NCI-H187 treated with DMSO at 0.1 percent for 48 hours (cell line): ENCODE results near the gene CDKN1A.
A peak's percentile ranks its signal among the peaks of the same experiment; 100 is the strongest.
"Not testable (repeated sequence)": the region's sequence is repeated elsewhere in the genome, so short reads cannot be mapped to it uniquely, and the experiment has no call there.

Experiments
- DNase-seq: peaks from one replicate; lab custom pipeline; 2025; lab: John Stamatoyannopoulos, UW

The CDKN1A gene

DNA sequence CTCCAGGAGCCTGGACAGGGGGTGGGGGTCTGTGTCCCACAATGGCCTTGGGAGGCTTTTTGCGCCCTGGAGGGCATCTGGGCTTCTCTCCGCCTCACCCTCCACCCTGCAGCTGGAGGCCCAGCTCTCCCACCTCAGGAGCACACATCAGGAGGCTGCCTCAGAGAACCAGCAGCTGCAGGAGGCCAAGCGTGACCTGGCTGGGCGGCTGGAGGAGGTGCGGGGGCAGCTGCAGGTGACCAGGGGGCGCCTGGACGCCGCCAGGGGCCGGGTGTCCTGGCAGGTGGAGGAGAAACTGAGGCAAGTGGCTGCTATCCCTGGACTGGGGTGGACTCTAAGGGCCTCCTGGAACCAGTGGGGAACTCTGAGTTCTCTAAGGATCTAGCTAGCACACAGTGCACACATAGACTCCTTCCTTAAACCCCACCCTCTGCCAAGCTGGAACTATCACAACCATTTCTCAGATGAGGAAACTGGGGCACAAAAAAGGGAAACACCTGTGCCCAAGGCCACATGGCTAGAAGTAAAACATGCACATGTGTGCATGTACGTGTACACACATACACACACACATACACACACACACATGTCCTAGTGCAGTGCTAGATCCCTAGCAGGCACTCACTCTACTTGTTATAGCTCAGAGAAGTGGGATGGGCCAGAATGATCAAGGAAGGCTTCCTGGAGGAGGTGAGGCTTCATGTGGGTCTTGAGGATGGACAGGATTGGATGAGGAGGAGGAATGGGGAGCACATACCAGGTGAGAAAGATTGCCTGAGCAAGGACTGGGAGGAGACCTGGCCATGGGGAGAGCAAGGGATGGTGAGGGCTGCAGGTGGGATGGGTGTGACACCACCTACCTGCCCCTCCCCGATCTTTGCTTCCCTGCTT, 42.0 kb downstream of the CDKN1A start:
- DNase-seq = no peak

DNA sequence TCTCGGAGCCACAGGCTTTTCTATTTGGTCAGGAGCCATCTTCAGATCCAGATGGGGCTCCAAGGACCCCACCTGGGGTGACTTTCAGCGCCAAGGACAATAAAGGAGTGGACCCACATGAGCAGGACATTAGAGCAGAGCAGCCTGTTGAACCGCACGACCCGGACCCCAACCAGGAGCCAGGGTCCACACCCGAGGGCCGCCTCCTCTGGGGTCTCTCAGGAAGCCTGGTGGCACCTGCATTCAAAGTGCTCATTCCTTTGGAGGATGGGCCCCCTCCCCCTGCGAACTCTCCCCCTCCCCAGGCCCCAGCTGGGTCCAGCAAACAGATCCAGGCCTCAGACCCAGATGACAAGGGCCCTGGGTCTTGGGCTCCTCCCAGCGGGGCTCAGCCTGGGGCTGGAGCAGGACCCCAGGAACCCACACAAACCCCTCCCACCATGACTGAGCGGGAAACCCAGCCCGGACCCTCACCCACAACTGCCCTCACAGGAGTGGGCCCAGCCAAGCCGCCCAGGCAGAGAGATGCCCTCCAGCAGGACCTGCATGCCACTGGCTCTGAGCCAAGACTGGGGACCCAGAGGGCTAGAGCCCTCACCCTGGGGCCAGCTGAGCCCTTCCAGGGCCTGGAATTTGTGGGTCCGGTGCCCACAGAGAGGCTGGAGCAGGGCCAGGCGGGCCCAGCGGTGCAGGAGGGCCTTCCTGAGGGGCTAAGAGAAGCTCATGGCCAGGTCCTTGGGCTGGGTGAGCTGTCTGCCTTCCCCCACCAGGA, 43.0 kb downstream of the CDKN1A start:
- DNase-seq = no peak

DNA sequence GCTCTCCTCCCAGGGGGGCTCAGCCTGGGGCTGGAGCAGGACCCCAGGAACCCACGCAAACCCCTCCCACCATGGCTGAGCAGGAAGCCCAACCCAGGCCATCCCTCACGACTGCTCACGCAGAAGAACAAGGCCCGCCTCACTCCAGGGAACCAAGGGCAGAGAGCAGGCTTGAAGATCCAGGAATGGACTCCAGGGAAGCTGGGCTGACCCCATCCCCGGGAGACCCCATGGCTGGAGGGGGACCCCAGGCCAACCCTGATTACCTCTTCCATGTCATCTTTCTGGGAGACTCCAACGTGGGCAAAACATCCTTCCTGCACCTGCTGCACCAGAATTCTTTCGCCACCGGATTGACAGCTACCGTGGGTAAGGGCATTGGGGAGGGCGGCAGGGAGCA, 43.9 kb downstream of the CDKN1A start:
- DNase-seq = no peak

DNA sequence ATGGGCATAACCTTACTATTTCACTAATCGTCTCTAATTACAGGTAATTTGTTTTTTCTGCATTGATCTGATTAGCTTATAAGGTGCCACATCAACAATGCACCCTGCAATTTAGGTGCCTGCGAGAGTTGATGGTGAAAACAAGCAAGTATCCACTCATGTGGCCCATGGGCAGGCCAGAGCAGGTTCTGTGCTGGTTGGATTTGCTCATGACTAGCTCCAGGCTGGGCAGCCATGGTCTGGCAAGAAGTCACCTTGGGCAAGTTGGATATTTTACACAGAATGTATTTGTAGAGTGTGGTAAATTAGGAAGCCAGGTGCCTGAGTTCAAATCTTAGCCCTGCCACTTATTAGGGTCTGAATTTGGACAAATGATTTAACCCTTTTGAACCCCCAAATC, 44.4 kb downstream of the CDKN1A start:
- DNase-seq = no peak

DNA sequence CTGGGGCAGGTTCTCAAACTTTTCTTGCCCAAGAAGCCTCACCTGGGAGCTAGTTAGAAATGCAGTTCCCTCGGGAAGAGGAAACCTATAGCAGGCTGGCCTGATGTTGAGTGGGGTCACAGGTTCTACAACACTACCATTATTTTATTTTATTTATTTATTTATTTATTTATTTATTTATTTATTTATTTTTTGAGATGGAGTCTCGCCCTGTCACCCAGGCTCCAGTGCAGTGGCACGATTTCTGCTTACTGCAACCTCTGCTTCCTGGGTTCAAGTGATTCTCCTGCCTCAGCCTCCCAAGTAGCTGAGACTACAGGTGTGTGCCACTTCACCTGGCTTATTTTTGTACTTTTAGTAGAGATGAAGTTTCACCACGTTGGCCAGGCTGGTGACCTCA, 45.5 kb downstream of the CDKN1A start:
- not testable (repeated sequence) for DNase-seq

DNA sequence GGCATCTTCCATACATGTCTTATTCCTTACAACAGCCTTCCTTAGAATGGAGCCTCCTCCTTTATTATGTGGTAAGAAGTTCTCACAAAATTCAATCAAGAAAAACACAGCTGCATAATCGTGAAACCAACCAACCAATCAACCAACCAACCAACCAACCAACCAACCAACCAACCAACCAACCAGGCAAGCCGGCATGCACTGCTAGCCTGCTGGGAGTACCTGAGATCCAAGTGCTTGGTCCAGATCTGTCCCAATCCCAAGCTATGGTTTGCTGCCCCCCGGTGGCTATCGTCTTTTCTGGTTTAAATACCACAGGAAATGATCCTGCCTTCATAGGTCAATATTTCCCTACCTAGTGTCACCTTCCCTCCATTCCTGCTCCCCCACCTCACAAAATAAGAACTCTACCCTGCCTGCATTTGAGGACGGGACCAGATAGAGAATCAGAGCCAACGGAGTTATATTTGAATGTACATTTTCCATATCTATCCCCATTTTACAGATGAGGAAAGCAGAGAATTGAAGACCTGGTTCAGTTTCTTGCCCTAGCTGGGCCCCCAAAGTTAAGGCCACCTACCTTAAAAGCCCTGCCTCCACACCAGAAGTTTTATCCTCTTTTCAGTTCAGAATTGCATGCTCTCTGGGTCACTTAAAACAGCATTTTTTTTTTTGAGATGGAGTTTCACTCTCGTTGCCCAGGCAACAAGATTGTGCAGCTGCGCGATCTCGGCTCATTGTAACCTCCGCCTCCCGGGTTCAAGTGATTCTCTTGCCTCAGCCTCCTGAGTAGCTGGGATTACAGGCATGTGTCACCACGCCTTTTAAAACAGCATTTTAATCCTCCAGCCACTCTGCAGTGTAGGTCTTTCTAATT, 46.2 kb downstream of the CDKN1A start:
- no peak for DNase-seq

DNA sequence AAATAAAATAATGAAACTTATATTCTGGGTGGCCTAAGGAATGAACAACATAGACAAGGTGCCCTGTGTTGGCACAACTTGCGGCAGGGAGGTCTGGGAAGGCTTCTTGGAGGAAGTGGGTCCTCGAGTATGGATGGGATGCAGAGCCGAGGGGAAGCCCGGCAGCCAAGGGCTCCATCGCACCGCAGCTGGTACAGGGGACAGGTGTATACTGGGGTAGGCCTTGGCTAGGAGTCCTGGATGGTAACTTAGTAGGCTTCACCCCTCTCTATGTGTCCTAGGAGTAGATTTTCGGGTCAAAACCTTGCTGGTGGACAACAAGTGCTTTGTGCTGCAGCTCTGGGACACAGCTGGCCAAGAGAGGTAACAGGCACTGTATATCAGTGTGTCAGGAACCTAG, 47.1 kb downstream of the CDKN1A start:
- DNase-seq = no peak

DNA sequence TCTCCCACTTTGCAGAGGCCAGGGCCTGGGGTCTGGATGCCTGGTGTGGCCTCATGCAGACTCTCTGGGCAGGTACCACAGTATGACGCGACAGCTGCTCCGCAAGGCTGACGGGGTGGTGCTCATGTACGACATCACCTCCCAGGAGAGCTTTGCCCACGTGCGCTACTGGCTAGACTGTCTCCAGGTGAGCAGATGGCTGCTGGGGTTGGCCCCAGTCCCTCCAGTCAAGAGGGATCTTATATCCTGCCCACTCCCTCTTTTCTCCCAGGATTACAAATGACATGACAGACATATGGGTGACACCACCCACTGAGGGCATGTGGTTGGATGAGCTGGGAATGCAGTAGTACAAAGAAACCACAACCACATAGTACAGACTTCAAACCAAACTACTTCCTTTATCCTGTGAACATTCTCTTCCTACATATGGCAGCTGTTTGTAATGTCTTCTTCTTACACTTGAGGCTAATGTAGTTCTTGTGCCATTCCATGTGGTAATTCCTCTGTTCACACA, 49.0 kb downstream of the CDKN1A start:
- peak; percentile 27 for DNase-seq

DNA sequence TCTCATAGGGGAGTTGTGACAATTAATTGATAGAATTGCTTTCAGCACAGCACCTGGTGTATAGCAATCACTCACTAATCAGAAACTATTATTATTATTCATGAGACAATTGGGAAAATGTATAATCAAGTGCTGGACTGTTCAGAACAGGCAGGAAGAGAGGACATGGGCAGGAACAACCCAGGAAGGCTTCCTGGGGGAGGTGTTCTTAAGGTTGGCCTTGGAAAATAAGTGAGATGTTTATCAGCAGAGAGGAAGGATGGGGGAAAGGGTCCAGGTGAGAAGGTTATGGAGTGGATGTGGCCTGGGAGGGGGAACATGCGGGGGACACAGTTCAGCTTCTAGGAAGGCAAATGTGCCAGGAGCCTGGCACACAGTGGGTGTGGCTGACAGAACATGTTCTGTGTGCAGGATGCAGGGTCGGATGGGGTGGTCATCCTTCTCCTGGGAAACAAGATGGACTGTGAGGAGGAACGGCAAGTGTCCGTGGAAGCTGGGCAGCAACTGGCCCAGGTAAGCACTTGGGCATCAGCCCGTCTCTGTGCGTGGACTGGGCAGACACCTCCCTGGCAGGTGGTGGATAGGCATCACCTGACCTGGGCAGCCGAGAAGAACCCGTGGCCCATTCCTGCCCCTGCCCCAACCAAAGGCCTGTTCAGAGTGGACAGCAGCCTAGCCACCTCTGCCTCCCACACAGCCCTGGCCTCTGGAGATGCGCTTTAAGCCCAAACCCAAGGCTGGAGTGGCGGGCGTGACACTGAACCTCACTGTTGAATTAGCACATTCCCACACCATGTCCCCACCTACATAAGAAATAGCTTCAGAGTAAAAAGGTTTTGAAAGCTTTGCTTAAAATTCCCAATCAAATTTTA, 50.0 kb downstream of the CDKN1A start:
- no peak for DNase-seq

DNA sequence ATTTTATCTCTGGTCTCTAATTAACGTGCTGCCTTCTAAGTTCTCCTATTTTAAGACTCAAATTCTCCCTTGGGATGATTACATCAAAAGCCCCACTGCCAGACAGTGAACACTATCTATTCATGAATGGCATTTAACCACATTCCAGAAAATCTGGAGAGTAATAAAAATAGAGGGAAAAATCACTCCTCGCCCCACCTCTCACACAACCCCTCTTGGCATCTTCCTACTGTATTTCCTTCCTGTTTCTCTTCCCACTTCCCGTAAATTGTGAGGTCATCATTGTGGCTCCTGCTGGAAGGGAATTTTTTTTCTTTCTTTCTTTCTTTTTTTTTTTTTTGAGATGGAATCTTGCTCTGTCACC, 50.6 kb downstream of the CDKN1A start:
- DNase-seq = no peak

DNA sequence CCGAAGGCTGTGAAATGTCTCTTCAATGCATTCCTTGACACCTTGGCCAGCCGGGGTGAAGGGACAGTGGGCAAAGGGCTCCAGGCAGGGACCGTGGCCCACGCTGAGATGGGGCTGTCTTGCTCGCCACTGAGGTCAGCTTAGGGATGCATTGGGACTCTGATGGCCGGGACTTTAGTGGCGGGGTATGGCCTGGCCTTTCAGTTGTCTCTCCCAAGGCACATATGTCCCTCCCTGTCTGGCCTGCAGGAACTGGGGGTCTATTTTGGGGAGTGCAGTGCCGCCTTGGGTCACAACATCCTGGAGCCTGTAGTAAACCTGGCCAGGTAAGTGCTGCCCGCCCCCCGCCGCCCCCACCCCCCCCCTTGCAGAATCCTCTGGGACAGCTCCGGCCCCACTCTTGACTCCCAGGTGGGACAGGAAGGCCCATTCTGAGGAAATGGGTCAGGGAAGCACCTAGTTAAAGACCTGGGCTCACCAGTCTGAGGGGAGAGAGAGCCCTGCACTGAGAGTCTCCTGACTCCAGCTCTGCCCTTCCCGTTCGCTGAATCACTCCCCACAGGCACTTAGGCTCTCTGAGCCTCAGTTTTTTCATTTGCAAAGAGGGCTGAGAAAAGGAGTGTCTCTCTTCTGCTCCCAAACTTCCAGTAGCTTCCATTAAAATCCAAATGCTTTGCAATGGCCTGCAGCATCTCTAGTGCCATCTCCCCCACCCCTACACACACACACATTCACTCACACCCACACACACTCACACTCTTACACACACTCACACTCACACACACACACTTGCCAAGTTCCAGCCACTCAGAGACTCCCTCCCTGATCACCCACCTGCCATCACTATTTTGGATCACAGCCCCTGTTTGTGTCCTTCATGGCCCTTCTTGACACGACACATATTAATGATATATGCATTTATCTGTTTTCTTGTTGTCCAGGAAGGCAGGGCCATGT, 52.2 kb downstream of the CDKN1A start:
- DNase-seq = no peak

DNA sequence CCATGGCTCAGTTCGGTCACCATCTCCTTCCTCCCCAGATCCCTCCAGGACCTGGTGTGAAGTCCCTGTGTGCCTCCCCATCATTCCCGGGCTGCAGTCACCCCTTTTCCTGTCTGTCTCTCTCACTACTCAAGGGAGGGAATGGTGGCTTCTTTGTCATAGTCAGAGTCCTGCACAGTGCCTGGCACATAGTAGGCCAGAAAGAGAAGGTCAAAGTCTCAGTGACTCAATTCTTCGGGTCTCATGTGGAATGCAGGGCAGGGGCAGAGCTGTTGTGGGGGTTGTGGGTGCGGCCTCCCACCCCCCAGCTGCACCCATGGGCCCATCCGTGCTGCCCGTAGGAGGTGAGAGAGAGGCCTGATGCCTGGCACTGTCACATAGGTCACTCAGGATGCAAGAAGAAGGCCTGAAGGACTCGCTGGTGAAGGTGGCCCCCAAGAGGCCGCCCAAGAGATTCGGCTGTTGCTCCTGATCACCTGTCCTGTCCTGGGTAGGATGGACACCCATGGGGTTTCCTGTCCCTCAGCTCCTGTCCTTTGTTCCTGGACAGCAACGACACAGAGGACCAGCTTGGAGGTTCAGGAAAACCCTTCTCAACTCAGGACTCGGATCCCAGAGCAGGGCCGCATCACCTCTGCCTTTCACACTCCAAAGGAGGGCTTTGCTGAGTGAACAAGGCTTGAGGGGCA, 53.3 kb downstream of the CDKN1A start:
- no peak for DNase-seq

DNA sequence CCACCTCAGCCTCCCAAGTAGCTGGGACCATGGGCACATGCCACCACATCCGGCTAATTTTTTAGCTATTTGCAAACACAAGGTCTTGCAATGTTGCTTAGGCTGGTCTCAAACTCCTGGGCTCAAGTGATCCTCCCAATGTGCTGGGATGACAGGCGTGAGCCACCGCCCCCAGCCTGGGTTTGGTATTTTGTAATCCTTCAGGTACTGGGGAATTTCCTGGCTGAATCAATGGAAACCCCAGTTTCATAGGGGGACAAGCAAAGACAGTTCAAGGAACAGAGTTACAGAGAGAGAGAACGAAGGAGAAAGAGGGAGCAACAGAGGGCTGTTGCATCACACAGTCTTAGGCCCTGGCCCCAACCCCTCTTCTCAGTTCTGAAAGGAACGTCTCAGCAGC, 54.8 kb downstream of the CDKN1A start:
- no peak for DNase-seq

DNA sequence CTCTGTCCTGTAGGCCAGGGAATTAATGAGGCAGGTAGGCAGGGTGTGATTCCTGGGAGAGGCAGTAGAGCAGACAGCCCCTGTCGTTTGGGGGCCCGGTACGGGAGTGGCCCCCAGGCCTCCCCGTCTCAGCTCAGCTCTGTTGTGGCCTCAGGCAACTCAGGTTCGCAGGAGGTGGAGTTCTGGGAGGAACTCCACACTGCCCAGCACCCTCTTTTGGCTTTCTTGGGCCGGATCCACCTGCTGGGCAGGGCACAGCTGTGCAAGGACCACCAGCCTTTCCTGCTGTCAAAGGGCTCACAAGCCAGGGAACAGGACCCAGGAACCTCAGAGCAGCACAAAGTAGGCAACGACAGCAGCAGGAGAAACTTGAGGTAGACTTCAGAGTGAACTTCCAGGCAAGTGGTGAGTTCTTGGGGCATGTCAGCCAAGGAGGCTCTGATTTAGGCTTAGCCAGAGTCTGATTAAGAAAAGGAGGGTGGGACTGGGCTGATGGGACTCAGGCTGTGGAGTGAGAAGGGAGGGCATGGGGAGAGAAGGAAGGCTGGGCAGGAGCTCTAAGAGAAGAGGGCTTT, 56.1 kb downstream of the CDKN1A start:
- no peak for DNase-seq

DNA sequence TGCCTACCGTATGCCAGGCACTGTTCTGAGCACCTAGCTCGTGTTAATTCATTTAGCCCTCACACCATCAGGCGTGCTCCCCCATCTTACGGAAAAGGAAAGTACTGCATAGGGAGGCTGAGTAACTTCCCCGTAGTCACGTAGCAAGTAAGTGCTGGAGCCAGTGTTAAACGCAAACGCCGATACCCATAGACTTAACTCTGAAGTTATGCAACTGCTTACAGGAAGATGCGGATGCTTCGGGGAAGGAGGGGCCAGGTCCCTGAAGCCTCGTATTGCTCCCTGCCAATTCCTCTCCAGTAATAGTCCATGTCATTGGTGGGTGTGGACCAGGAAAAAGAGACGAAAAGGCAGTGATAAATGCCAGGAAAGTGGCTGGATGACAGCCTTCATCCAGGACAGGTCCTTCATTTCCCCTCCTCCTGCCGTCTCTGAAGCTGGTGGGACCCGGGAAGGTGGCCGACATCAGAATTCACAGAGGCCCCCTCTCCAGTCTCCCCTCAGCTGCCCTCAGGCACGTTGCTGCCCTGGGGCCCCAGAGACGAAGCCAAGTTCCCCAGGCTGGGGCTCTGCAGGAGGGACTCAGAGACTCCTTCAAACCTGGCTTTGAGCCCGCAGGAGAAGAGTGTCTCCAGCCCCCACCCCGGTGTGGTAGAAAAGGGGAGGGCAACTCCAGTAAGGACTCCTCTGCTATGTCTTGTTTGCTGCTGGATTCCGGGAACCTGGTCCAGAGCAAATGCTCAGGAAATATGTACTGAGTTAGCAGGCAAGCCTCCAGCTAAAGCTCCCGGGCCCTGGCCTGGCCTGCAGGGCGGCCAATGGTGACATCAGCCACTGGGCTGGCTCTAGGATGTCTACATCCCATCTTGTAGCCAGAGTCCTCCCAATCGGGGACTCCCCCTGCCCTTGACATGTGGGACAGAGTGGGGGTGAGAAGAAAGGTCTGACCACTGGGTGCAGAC, 56.9 kb downstream of the CDKN1A start:
- no peak for DNase-seq
